ENCODE measurements around the gene BEND7. TPM values are rescaled to one million over a fixed set of nuclear protein-coding genes. Genes with fewer than 3 reads are reported as not detected.

BEND7 gene
- total RNA-seq, 2 donors from 2014 or later, result 0.99 TPM; not detected in 1

- Mint-ChIP-seq H3K4me1 (ENCODE audit: low read depth) (peaks cover 4% of the 10 kb centered on the region), H3K9me3 (no peaks in the 10 kb centered on the region), H3K4me3 (no peak overlapping the region), H3K27me3 (ENCODE audit: low read depth) (peaks cover 13% of the 10 kb centered on the region), H3K36me3 (ENCODE audit: insufficient read depth in 2 of 2) (no peaks in the 10 kb centered on the region), H3K27ac (no peak overlapping the region)
- ATAC-seq (replicated peaks in 1 of 2) (no peak), DNase-seq (no peak)
Observed at GRCh38 chr10:13489035-13489599, 39.7 kb downstream of the BEND7 start.

GRCh38 chr10:13485623-13486022 is 43.2 kb downstream of the BEND7 start:
- ATAC-seq (replicated peaks in 1 of 2), result no peak

DNA sequence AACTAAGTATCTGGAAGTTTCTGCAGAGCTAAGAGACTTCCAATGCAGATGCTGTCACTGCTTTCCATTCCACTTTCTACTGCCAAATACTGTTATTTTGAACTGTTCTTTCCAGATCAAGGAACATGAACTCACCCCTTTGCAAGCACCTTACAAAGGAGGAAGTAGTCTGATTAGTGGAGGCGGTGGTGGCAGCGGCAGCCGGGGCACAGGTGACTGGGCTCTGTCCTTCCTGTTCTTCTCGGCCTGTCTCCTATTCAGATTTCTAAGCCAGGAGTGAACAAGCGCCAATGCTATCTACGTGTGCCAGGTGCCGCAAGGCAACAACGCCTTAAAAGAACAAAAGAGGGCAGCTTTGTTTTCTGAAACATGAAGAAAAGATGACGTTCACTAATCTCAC is 44.9 kb downstream of the BEND7 start:
- DNase-seq (no peak), ATAC-seq (replicated peaks in 1 of 2) (no peak)
- no peaks in the 10 kb centered on the region for H3K9me3 Mint-ChIP-seq
- peaks cover 20% of the 10 kb centered on the region for H3K27me3 Mint-ChIP-seq (ENCODE audit: low read depth)
- H3K36me3 Mint-ChIP-seq (ENCODE audit: insufficient read depth in 2 of 2), result no peaks in the 10 kb centered on the region
- H3K27ac Mint-ChIP-seq, result no peak overlapping the region
- H3K4me1 Mint-ChIP-seq (ENCODE audit: low read depth), result peaks cover 7% of the 10 kb centered on the region
- H3K4me3 Mint-ChIP-seq, result no peak overlapping the region

More at GRCh38 chr10:13485623-13486022, 43.2 kb downstream of the BEND7 start:
- Mint-ChIP-seq H3K36me3 (ENCODE audit: insufficient read depth in 2 of 2) (no peaks in the 10 kb centered on the region), H3K4me3 (no peak overlapping the region), H3K27me3 (ENCODE audit: low read depth) (peaks cover 21% of the 10 kb centered on the region), H3K9me3 (no peaks in the 10 kb centered on the region), H3K4me1 (ENCODE audit: low read depth) (peaks cover 7% of the 10 kb centered on the region), H3K27ac (no peak overlapping the region)
- no peak for DNase-seq

- H3K4me1 Mint-ChIP-seq (ENCODE audit: low read depth), result peaks cover 7% of the 10 kb centered on the region
- ATAC-seq (replicated peaks in 1 of 2), result no peak
- H3K27ac Mint-ChIP-seq, result no peak overlapping the region
Observed at GRCh38 chr10:13483073-13483472, 45.7 kb downstream of the BEND7 start.

DNA sequence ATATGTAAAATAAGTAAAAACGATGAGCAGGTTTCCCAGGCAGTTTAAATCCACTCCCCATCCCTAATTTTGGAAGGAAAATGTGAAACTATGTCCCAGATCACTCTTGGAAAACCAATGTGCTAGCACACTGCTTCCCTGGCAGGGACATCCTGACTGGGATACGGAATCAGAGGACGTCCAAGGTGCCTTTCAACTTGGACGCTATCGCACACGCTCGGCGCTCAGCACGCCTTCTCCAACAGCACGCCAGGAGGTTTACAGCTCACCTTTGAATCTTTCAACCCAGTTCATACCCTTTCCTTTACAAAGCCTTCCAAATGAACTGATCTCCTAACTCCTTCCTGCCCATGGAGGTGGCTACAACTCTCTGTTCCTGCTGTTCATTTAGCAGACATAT is 47.1 kb downstream of the BEND7 start:
- DNase-seq, result no peak
- no peaks in the 10 kb centered on the region for H3K9me3 Mint-ChIP-seq
- H3K27me3 Mint-ChIP-seq (ENCODE audit: low read depth), result peaks cover 20% of the 10 kb centered on the region

More at GRCh38 chr10:13483073-13483472, 45.7 kb downstream of the BEND7 start:
- H3K9me3 Mint-ChIP-seq, result no peaks in the 10 kb centered on the region
- no peaks in the 10 kb centered on the region for H3K36me3 Mint-ChIP-seq (ENCODE audit: insufficient read depth in 2 of 2)
- no peak overlapping the region for H3K4me3 Mint-ChIP-seq
- H3K27me3 Mint-ChIP-seq (ENCODE audit: low read depth), result peaks cover 20% of the 10 kb centered on the region
- DNase-seq, result no peak

DNA sequence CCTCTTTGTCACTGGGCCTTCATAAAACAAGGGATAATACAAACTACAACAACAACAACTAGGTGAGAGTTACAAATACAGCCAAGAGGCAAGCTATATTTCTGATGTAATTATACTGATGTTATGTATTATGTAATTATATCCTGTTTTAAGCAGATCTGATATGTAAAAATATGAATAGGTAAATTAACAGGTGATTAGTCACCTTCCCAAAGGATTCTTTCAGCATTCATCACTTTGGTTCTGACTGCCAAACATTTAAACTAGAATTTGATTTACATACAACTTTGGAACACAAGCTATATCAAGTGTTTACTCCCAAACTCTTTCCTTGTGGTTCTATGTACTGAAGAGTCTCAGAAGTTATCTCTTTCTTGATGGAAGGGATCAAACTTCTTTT is 53.7 kb downstream of the BEND7 start:
- DNase-seq (no peak), ATAC-seq (replicated peaks in 1 of 2) (no peak)
- H3K9me3 Mint-ChIP-seq, result no peaks in the 10 kb centered on the region
- peaks cover 9% of the 10 kb centered on the region for H3K27me3 Mint-ChIP-seq (ENCODE audit: low read depth)
- no peak overlapping the region for H3K4me3 Mint-ChIP-seq
- H3K27ac Mint-ChIP-seq, result no peak overlapping the region
- H3K4me1 Mint-ChIP-seq (ENCODE audit: low read depth), result no peaks in the 10 kb centered on the region
- H3K36me3 Mint-ChIP-seq (ENCODE audit: insufficient read depth in 2 of 2), result no peaks in the 10 kb centered on the region

More for the DNA sequence above, 47.1 kb downstream of the BEND7 start:
- no peak for ATAC-seq (replicated peaks in 1 of 2)
- Mint-ChIP-seq H3K4me3 (no peak overlapping the region), H3K36me3 (ENCODE audit: insufficient read depth in 2 of 2) (no peaks in the 10 kb centered on the region), H3K27ac (no peak overlapping the region), H3K4me1 (ENCODE audit: low read depth) (peaks cover 7% of the 10 kb centered on the region)

DNA sequence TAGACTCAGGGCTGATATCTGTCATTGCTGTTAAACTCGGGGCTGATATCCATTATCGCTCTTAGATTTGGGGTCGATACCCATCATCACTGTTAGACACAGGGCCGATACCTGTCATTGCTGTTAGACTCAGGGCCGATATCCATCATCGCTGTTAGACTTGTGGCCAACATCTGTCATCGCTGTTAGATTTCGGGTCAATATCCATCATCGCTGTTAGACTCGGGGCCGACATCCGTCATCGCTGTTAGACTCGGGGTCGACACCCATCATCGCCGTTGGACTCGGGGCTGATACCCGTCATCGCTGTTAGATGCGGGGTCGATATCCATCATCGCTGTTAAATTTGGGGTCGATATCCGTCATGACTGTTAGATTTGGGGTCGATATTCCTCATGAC is 54.8 kb downstream of the BEND7 start:
- Mint-ChIP-seq H3K9me3 (no peaks in the 10 kb centered on the region), H3K36me3 (ENCODE audit: insufficient read depth in 2 of 2) (no peaks in the 10 kb centered on the region), H3K27ac (no peak overlapping the region), H3K4me3 (no peak overlapping the region), H3K27me3 (ENCODE audit: low read depth) (peaks cover 5% of the 10 kb centered on the region), H3K4me1 (ENCODE audit: low read depth) (no peaks in the 10 kb centered on the region)
- ATAC-seq (replicated peaks in 1 of 2), result no peak
- DNase-seq, result no peak

DNA sequence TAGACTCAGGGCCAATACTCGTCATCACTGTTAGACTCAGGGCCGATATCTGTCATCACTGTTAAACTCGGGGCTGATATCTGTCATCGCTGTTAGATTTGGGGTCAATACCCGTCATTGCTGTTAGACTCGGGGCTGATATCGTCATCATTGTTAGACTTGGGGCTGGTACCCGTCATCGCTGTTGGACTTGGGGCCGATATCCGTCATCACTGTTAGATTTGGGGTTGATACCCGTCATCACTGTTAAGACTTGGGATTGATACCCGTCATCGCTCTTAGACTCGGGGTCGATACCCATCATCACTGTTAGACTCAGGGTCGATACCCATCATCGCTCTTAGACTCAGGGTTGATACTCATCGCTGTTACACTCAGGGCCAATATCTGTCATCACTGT is 56.5 kb downstream of the BEND7 start:
- Mint-ChIP-seq H3K9me3 (no peaks in the 10 kb centered on the region), H3K27me3 (ENCODE audit: low read depth) (peaks cover 5% of the 10 kb centered on the region), H3K4me1 (ENCODE audit: low read depth) (no peaks in the 10 kb centered on the region), H3K27ac (no peak overlapping the region), H3K36me3 (ENCODE audit: insufficient read depth in 2 of 2) (no peaks in the 10 kb centered on the region), H3K4me3 (no peak overlapping the region)
- DNase-seq (no peak), ATAC-seq (replicated peaks in 1 of 2) (no peak)

DNA sequence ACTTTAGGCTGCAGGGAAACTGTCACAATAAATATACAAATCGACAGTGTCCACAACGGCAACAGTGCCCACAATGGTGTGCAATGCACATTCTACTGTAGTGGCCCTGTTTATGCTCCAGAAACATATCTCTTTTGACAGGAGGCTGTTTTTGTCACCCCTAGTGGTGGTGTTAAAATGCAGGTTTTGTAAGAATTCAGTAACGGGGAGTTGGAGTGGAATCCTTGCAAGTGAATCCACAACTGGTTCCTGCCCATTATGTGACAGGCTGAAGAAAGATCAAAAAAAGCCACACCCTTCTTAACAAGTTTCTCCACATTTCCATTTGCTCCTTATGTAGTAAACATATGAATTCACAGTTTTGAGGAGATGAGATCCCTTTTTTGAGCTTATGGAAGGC is 58.5 kb downstream of the BEND7 start:
- ATAC-seq (replicated peaks in 1 of 2) (no peak), DNase-seq (no peak)
- no peaks in the 10 kb centered on the region for H3K36me3 Mint-ChIP-seq (ENCODE audit: insufficient read depth in 2 of 2)
- no peaks in the 10 kb centered on the region for H3K4me1 Mint-ChIP-seq (ENCODE audit: low read depth)
- no peak overlapping the region for H3K4me3 Mint-ChIP-seq
- no peaks in the 10 kb centered on the region for H3K9me3 Mint-ChIP-seq
- no peak overlapping the region for H3K27ac Mint-ChIP-seq
- H3K27me3 Mint-ChIP-seq (ENCODE audit: low read depth), result no peaks in the 10 kb centered on the region

GRCh38 chr10:13462551-13462950 is 66.3 kb downstream of the BEND7 start:
- Mint-ChIP-seq H3K4me3 (no peak overlapping the region), H3K36me3 (ENCODE audit: insufficient read depth in 2 of 2) (peaks cover 5 to 10% of the 10 kb centered on the region in 2 donors), H3K27me3 (ENCODE audit: low read depth) (peaks cover 8% of the 10 kb centered on the region), H3K4me1 (ENCODE audit: low read depth) (no peaks in the 10 kb centered on the region), H3K27ac (no peak overlapping the region), H3K9me3 (peaks cover 8 to 9% of the 10 kb centered on the region in 2 donors)
- ATAC-seq (replicated peaks in 1 of 2), result no peak
- DNase-seq, result no peak

DNA sequence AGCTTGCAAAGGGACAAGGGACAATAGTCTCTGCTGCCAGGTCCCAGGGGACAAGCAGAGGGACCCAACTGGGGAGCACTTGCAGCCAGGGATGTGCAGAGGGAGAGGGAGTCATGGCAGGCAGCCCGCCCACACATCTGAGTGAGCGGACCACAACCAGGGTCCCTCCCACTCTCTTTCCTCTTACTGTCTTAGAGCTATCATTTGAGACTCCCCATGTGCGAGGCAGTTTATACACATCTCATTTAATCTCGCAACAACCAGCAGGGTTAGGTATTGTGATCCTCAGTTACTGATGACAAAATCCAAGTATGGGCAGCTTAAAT is 70.2 kb downstream of the BEND7 start:
- Mint-ChIP-seq H3K36me3 (ENCODE audit: insufficient read depth in 2 of 2) (peaks cover 5 to 10% of the 10 kb centered on the region in 2 donors), H3K27ac (no peak overlapping the region), H3K9me3 (peaks cover 8 to 9% of the 10 kb centered on the region in 2 donors), H3K4me1 (ENCODE audit: low read depth) (peaks cover 8% of the 10 kb centered on the region), H3K27me3 (ENCODE audit: low read depth) (peaks cover 34% of the 10 kb centered on the region), H3K4me3 (no peak overlapping the region)
- no peak for DNase-seq
- ATAC-seq (replicated peaks in 1 of 2), result no peak

GRCh38 chr10:13457958-13458686 is 70.7 kb downstream of the BEND7 start:
- Mint-ChIP-seq H3K27ac (no peak overlapping the region), H3K9me3 (peaks cover 8 to 9% of the 10 kb centered on the region in 2 donors), H3K27me3 (ENCODE audit: low read depth) (peaks cover 39% of the 10 kb centered on the region), H3K4me3 (no peak overlapping the region), H3K4me1 (ENCODE audit: low read depth) (peaks cover 12% of the 10 kb centered on the region), H3K36me3 (ENCODE audit: insufficient read depth in 2 of 2) (peaks cover 5 to 10% of the 10 kb centered on the region in 2 donors)
- DNase-seq (no peak), ATAC-seq (replicated peaks in 1 of 2) (no peak)

DNA sequence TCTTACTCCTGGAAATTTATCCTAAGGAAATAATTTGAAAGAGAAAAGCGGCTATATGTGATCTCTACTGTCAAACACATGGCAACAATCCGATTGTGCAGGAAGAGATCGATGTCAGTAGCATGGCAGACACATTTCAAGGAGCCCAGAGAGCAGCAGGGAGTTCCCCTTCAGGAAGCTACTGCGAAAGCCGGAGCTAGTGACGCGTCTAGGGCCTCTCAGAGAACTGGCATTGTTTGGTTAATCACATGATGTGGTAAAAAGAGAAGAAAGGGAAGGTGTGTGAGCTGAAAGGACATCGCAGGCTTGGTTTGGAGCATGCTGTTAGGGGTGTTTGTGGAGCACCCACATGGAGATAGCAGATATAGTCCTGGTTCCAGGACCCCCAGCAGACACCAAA is 74.9 kb downstream of the BEND7 start:
- peak; percentile 72 to 83 for ATAC-seq (replicated peaks in 1 of 2)
- no peaks in the 10 kb centered on the region for H3K9me3 Mint-ChIP-seq
- peak overlapping the region in 1 of 2 donors; percentile 11 for H3K4me3 Mint-ChIP-seq
- peaks cover 12% of the 10 kb centered on the region for H3K4me1 Mint-ChIP-seq (ENCODE audit: low read depth)
- no peaks in the 10 kb centered on the region for H3K36me3 Mint-ChIP-seq (ENCODE audit: insufficient read depth in 2 of 2)
- no peak overlapping the region for H3K27ac Mint-ChIP-seq
- peak; percentile 27 to 29 for DNase-seq
- peaks cover 48% of the 10 kb centered on the region for H3K27me3 Mint-ChIP-seq (ENCODE audit: low read depth)

DNA sequence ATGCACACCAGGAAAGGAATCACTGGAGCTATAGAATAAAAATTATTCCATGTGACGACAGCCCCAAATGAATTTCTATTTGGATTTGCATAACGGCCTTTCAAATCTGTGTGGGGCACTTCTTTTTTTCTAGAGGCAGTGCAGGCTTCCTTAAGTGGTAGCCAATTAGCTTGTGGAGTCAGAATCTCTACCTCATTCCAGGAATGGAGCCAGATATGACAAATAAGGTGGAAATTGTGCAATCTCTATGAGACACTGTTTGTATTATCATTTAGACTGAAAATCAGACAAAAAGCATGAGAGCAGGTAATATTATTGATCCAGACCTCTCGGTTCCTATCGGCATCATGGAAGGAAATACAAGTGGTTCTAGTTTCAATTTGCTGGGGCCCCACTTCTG is 78.7 kb downstream of the BEND7 start:
- Mint-ChIP-seq H3K4me3 (no peak overlapping the region), H3K36me3 (ENCODE audit: insufficient read depth in 2 of 2) (no peaks in the 10 kb centered on the region), H3K9me3 (no peaks in the 10 kb centered on the region), H3K27ac (no peak overlapping the region), H3K27me3 (ENCODE audit: low read depth) (peaks cover 34% of the 10 kb centered on the region), H3K4me1 (ENCODE audit: low read depth) (peaks cover 12% of the 10 kb centered on the region)
- no peak for DNase-seq
- no peak for ATAC-seq (replicated peaks in 1 of 2)

Data from activated T-cell treated with anti-CD3 and anti-CD28 coated beads, Interleukin-2, amount 50 U/mL, for 72 hours (primary cell).